ENCODE measurements around the gene SLC38A8. TPM values are rescaled to one million over a fixed set of nuclear protein-coding genes. Genes with fewer than 3 reads are reported as not detected.
A peak's percentile ranks its signal among the peaks of the same experiment; 100 is the strongest.

The SLC38A8 gene
- total RNA-seq, 1 experiment from 2014 or later: 0.35 TPM

GRCh38 chr16:83995754-83996153 is 46.8 kb downstream of the SLC38A8 start:
- Histone ChIP-seq H4K8ac (replicated peaks; ENCODE audit: insufficient read length, low read depth, low read length) (no peak overlapping the region), H2AK5ac (ENCODE audit: insufficient read length, low read length) (no peak overlapping the region), H3K4me2 (ENCODE audit: insufficient read depth, insufficient read length, low read length) (no peak overlapping the region), H3K14ac (ENCODE audit: insufficient read depth, low read length) (0 out of 2 replicates have a peak overlapping the region, but pooled peaks have one; percentile 13), H3K27me3 (ENCODE audit: insufficient read depth, low read length) (no peaks in the 10 kb centered on the region), H3K9ac (ENCODE audit: extremely low read depth, insufficient read length, low read length) (no peak overlapping the region), H3K23ac (ENCODE audit: insufficient read length, low read depth, low read length) (no peak overlapping the region), H3T11ph (ENCODE audit: low read length) (no peak overlapping the region), H3K4ac (ENCODE audit: low read depth, low read length) (no peak overlapping the region), H3K56ac (ENCODE audit: insufficient read length, low read depth, low read length) (no peak overlapping the region), H3K79me1 (ENCODE audit: insufficient read depth, low read depth, low read length, poor library complexity, severe bottlenecking) (no peaks in the 10 kb centered on the region), H3K9me3 (ENCODE audit: control insufficient read depth, low read depth, low read length) (no peaks in the 10 kb centered on the region), H2BK20ac (ENCODE audit: low read depth, low read length, poor library complexity, severe bottlenecking) (no peak overlapping the region), H3K27ac (ENCODE audit: insufficient read length, low read depth, low read length) (no peak overlapping the region), H4K5ac (ENCODE audit: insufficient read length, low read depth, low read length) (no peak overlapping the region), H2BK120ac (ENCODE audit: low read depth, low read length, poor library complexity, severe bottlenecking) (no peak overlapping the region), H3K23me2 (ENCODE audit: insufficient read length, low read depth, low read length, poor library complexity, severe bottlenecking) (no peaks in the 10 kb centered on the region), H4K91ac (ENCODE audit: insufficient read length, low read depth, low read length) (no peak overlapping the region), H2BK12ac (ENCODE audit: insufficient read length, low read depth, low read length) (no peak overlapping the region), H4K20me1 (ENCODE audit: control insufficient read depth, insufficient read depth, insufficient read length) (no peaks in the 10 kb centered on the region), H3K79me2 (ENCODE audit: insufficient read depth, low read length) (no peaks in the 10 kb centered on the region), H2BK5ac (ENCODE audit: insufficient read length, low read length) (no peak overlapping the region), H2BK15ac (ENCODE audit: low read depth, low read length) (no peak overlapping the region), H3K4me1 (ENCODE audit: insufficient read depth, low read length) (no peaks in the 10 kb centered on the region), H3K18ac (ENCODE audit: insufficient read length, low read depth, low read length) (peak overlapping the region; percentile 11), H2AFZ (ENCODE audit: low read length) (no peak overlapping the region)
- Mint-ChIP-seq H3K36me3 (ENCODE audit: insufficient read depth in 1 of 3, low read depth in 3 of 3) (peaks cover 0 to 15% (median 2%) of the 10 kb centered on the region in 3 experiments; a peak in 5 of 7 replicates), H3K4me1 (peaks cover 11 to 38% of the 10 kb centered on the region in 2 experiments), H3K4me3 (peak overlapping the region in 1 of 2 experiments; percentile 61; a peak in 1 of 5 replicates), H3K27me3 (ENCODE audit: low read depth) (no peaks in the 10 kb centered on the region; the same call in none of the 2 replicates), H3K9me3 (no peaks in the 10 kb centered on the region), H3K27ac (peak overlapping the region in 2 of 3 experiments; percentile 68 to 91; a peak in 3 of 7 replicates)
- no peak for TF ChIP-seq CTCF (conservative IDR thresholded peaks at IDR 0.05)
- no CpG with 5 or more reads among the region's 21 CpGs for whole genome bisulfite sequencing (ENCODE audit: extremely low coverage, insufficient read length, low lambda C conversion rate)
- peak; percentile 74 for DNase-seq
